CD4-positive, alpha-beta T cell treated with Interleukin-17A for 4 hours (primary cell): ENCODE data around the gene CCDC85C.
A peak's percentile ranks its signal among the peaks of the same experiment; 100 is the strongest.

Experiments used
- DNase-seq: peaks from one replicate; pipeline ENCODE4 v3.0.0-alpha.2; 2020; ENCODE audit warnings: mixed read lengths

Gene CCDC85C

DNA sequence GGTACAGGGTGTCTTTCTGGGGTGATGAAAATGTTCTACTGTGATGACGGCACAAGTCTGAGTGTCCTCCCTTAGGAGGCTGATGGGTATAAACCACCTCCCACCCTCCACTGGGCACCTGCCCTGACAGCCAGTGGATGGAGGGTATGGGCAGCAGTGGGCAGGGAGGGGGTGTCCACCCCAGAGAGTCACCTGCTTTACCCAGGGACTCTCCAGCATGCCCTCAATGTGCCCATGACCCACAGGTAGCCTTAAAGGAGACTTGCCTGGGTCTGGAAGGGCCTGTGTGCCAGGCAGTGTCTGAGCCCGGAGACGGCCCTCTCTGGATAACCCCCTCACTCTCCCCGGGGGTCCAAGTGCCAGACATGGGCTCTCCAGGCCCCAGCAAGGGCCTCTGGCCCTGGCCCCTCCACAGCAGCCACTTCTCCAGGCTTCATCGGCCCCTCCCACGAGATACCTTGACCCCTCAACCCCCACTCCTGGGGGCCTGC, 84.0 kb downstream of the CCDC85C start:
- no peak for DNase-seq

DNA sequence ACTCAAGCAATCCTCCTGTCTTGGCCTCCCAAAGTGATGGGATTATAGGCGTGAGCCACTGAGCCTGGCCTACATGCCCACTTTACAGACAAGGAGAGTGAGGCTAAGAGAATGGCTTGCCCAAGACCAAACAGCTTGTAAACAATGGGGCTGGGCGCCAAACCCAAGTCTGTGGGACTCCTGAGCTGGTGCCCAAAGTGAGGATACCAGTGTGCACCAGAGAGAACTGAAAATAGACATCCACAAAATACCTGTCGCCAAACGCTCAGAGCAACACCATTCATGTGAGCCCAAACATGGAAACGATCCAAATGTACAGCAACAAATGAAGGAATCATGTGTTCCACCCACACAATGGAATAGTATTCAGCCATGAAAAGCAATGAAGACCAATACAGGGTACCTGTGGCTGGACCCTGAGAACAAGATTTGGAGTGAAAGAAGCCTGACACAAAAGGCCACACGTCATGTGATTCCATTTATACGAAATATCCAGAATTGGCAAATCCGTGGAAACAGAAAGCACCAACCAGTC, 84.6 kb downstream of the CCDC85C start:
- no peak for DNase-seq

DNA sequence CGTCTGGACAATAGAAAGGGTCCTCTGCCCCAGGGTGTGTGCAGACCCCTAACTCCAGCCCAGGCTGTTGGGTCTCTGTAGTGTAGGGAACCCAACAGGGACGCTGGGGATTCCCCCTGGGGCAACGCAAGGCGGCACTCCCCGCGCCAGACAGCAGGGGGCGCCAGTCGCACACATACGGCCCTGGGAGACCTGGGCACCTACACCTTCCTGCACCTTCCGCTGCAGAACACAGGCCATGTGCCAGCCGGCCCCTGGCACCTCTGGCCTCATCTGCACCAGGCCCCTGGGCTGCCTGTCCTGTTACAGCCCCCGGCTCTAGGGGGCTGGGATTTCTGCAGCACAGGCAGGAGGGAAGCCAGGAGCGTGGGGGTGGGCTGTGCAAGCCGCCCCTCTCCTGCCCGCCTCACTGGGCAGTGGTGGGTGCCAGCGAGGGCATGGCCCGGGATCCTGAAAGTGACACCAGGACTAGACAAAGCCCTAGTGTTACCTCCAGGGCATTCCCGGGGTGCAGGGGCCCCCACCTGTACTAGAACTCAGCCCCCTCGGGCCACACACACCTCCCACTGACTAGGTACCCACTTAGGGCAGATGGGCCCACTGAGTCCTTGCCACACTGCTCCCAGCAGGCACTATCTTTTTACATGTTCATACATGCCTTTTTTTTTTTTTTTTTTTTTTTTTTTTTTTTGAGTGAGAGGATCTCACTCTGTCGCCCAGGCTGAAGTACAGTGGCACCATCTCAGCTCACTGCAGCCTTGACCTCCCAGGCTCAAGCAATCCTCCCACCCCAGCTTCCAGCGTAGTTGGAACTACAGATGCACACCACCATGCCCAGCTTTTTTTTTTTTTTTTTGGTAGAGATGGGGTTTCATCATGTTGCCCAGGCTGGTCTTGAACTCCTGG, 85.3 kb downstream of the CCDC85C start:
- peak; percentile 87 for DNase-seq

DNA sequence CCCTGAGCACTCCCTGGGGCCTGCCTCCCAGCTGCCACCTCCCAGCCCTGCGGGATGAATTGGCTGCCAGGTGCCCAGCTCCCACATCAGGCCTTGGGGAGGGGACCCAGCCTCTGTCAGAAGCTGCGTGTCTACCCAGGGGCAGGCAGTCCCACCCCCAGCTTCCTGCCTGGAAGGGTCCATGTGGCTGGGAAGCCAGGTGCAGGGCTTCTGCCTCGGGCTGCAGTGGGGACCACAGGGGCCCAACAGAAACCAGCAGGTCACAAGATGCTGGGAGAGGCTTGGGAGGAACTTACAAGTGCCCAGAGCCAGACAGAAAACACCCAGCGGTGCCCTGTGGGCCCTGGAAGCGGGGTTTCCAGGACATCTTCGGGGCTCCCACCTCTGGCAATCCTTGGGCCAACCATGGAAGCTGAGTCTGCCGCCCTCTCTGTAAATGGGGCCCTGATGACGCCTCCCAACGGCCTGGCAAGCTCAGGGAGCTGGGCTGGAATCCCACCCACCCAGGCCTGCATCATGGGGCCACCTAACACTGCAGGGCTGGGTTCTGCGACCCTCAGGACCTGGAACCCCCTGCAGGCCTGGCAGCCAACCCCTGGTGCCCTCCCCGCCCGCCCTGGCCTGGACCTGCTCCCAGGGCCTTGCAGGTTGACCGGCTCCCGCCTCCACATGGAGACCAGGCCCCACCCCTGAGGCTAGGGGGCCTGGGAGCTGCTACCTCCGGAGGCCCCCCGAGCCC, 86.2 kb downstream of the CCDC85C start:
- DNase-seq: no peak

DNA sequence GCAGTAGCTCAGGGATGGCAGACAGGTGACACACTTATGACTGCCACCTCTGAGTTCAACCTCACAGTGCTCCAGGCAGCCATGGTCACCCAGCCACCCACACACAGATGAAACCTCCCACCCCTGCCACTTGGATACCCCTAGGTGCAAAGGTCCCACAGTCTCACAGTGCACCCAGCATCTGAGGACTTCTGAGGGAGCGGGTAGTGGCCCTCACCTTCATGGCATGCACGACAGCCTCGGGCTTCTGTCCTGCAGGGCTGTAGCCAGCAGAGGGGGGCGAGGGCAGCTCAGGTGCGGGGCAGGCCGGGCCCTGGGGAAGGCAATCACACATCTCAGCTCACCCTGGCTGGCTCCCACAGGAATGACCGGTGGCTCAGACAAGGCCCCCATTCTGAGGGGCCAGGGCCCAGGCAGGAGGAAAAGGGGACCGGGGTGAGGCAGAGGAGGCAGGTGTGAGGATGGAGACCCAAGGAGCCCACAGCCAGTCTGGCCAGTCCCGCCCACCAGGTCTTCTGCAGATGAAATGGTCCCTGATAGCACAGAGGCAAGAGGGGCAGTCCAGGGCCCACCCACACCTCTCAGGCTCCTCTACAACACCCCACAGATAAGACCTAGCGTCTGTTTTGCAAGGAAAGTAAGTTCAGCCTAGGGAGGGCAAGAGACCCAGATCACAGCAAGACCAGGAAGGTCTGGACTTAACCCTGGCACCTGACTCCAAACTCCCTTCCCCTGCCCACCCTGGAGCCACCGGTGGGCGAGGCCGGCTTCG, 87.0 kb downstream of the CCDC85C start:
- no peak for DNase-seq

DNA sequence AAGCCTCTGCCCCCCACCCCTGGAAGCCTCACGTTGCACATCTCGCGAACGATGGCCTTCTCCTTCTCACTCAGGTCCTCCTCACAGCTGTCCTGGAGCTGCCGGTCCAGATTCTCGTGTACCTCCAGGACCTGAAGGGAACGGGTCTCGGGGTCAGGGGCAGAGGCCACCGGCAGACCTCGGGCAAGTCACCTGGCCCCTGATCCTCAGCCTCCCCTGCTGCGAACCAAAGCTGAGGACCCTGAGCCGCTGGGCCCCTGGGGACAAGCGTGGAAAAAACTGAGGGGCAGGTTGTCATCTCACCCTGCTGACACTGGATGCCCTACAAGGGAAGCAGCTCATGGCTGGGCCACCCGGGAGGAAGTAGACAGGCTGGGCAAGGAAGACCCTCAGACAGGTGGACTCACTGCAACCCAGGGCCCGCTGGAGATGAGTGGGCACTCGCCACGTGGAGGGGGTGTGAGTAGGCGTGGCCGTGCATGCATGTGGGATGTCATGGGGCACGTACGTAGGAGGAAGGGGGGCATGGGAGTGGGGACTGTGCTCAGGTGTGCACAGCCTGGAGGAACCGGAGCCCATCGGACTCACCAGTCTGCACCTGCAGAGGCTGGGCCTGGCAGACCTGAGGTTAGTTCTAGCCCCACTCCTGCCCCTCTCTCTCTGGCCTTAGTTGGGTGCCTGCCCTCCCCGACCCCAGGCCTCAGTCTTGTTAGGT, 87.7 kb downstream of the CCDC85C start:
- no peak for DNase-seq

DNA sequence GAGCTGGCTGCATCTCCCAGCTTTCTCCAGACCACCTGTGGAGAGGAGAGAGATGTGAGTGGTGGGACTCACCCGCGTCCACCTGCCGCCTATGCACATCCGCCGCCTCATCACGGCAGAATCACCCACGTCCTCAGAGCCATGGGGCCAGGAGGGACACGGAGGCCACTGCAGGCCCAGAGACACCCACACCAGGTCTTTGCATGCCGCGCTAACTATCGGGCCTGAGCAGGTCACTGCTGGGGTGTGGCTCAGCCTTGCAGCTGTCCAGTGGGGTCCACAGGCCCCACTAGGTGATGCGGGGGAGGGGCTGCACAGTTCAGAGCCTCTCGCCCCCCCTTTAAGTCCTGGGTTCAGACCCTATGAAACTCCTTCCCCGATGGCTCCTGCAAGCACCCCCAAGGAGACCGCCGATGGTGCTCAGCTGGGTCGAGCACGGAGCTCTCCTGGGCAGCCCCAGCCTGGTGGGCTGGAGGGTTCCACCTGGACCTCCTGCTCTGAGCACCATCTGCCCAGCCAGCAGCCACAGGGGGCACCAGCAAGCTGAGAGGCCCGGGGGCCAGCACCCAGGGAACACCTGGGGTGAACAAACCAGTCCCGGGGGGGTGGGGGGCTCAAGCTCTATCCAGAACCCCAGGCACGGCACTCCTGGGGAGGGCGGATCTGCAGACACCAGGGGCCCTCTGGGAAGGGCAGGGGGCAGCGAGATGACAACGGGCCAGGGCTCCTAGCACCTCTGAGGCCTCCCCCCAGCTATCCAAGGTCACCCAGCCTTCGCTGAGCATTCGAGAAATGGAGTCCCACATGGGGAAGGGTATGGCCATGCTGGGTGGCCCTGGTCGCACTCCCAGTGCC, 88.5 kb downstream of the CCDC85C start:
- DNase-seq: no peak

DNA sequence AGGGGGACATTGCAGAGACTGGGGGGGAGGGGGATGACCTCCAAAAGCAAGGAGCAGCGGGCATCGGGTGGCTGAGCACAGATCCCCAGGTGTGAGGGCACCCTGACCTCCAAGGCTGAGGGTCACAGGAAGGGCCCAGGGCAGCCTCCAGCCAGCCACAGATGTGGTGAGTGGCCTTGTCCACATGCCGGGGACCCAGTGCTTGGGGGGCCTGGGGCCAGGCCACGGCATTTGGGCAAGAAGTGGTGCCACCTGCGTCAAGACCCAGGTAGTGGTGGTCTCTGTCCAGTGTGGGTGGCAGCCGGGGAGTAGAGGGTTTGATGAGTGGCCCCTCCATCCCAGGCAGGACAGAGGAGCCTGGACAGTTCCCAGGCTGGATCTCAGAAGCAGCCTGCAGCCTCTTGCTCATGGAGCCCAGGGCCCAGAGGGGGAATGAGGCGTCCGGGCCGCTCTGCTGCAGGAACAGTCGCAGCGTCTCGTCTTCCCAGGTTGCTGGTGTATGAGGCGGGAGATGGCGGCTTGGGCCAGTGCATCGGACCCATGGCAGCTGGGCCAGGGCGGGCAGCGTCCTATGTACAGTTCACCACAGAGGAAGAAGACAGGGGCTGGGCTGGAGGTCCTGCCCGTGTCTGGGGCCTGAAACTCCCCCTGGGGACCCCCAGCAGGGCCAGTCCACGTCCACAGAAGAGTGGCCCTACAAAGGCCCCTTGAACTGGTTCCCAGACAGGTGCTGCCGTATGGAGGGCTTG, 89.3 kb downstream of the CCDC85C start:
- no peak for DNase-seq

DNA sequence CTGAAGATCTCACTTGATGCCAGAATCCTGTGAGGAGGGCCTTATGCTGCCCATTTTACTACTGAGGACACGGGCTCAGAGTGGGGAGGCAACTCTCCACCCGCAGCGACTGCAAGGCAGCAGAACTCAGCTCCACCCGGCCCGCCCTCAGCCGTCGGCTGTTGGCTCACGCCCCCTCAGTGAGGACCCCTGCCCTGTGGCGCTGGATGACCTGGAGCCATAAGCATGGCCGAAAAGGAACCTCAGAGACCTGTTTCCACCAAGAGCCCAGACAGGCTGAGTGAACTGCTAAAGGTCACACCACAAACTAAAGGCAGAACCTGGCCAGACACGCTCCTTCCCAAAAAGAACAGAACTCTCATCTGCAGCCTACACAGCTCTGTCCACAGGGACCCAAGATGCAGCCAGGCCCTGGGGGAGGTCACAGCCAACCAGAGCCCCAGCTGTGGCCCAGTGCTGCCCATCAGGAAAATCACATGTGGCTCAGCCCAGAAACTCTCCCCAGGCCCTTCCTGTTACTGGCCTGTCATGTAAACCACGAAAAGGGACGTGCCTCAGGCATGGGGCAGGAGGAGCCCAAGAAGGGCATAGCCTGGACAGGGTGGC, 90.0 kb downstream of the CCDC85C start:
- DNase-seq: no peak

DNA sequence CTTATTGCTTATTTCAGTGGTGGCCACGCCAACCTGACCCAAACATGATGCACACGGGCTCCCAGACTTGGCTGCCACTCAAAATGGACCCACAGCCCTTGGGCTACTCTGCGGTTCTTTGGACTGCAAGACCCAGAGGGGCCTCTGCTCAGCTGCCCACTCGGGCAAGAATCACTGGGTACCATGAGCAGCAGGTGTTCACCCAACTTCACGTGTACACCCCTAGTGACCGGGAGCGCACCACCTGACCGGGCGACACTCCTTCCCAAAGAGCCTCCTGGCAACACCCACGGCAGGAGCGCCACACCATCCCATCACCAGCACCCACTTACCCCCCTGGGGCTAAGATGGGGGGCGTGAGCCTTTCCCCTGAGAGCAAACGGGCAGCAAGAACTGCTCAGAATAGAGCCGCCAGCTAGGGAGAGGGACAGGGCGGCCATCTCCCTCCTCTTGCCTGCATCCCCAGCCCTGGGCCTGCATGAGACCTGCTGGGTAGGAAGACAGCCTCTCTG, 90.8 kb downstream of the CCDC85C start:
- no peak for DNase-seq

DNA sequence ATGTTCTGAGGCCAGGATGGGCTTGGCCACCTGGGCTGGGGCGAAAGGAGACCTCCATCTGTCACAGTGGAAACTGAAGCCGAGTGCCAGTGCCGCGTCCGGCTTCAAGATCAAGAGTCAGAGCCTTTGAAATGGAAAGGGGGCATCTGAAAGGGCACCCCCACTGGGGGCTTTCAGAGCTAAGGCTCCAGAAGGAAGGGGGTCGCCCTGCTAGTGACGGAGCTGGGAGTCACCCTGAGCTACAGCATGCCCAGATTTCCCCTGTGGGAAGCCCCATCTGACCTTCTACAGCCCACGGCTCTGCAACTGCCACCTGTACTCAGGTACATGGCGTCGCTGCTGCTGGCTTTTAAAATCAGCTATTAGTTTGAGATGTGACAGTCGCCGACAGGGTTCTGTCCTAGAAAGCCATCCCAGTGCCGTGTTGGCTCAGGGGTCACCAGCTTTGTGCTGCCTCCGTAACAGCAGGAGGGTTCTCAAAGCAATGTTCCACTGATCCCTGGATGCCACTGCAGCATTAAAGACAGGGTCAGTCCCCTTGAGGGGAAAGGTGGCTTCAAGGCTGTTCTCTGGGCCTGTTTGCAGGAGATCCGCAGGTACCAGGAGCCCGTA, 91.3 kb downstream of the CCDC85C start:
- no peak for DNase-seq

DNA sequence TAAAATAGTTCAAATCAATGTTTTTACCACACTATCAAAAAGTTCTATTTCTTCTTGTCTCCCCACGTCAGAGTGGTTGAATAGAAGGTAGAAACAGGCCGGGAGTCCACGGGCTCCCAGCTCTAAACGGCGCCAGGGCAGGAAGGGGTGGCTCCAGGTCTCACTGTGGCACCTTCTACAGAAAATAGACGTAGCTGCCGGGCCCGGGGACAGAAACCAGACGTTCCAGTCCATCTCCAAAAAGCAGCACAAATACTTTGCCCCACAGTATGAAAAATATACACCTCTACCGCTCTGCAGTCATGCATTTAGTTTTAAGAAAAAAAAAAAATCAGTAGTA, 91.9 kb downstream of the CCDC85C start:
- DNase-seq: no peak

DNA sequence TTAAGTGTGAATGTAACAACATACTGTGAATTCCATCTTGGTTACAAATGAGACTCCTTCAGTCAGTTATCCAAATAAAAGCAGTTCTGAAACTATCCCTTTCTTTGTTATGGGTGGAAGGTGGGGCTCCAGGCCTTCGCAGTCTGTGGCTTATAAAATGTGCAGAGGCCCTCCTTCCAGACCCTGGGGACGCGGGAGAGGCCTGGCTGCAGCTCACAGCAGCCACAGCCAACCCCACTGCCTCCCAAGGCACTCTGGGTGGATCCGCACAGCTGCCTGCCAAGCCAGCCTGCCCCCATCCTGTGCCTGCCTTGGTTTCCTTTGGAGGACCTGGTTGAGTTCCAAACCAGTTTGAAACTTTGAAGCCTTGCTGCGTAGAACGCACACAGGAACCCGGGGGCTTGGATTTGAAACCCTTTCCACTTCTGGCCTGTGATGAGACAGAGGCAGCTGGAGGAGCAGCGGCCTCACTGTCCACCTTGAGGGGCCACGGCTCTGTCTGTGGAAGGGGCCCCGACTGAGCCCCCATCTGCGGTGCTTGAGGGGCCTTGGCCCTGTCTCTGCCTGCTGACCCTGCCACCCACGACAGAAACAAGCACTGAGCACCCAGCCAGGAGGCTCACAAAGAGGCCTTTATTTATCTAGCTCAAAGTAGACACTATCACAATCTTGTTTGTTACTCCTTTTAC, 92.4 kb downstream of the CCDC85C start:
- DNase-seq: no peak

DNA sequence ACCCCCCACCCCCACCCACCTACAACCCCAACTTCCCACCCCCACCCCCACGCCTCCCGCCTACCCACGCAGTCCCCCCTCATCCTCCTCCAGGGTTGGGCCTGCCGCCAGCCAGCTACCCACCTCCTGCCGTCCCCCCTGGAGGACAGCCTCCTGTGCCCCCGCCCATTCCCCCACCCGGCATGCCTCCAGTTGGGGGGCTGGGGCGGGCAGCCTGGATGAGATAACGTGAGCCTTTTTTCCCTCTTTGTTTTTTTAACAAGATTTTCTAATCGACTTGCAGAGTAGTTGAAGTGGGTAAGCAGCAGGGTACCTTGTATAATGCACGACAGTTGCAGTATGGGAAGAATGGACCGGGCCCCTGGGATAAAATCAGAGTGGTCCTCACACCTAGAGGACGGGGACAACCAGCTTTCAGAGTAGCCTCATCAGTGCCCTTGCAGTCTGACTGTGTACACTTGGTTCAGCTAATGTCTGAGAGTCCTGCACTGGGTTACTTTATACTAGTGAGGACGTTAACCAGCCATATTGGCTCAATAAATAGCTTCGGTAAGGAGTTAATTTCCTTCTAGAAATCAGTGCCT, 93.4 kb downstream of the CCDC85C start:
- no peak for DNase-seq

DNA sequence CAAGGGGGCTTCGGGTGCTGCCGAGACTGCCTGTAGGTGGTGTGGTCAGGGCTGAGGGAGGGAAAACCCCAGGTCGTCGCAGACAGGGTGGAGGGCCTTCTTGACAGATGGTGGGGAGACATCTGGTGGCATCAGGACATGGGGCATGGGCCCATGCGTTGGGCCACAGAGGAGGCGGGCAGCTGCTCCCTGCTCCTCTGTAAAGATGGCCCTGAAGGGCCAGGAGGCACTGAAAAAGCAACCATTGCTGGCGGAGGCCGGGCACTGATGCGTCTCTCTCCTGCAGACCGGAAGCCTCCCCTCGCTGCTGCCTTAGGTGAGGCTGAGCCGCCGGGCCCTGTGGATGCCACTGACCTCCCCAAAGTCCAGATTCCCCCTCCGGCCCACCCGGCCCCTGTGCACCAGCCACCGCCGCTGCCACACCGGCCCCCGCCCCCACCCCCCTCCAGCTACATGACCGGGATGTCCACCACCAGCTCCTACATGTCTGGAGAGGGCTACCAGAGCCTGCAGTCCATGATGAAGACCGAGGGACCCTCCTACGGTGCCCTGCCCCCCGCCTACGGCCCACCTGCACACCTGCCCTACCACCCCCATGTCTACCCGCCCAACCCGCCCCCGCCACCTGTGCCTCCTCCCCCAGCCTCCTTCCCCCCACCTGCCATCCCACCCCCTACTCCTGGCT, 94.0 kb downstream of the CCDC85C start:
- no peak for DNase-seq

DNA sequence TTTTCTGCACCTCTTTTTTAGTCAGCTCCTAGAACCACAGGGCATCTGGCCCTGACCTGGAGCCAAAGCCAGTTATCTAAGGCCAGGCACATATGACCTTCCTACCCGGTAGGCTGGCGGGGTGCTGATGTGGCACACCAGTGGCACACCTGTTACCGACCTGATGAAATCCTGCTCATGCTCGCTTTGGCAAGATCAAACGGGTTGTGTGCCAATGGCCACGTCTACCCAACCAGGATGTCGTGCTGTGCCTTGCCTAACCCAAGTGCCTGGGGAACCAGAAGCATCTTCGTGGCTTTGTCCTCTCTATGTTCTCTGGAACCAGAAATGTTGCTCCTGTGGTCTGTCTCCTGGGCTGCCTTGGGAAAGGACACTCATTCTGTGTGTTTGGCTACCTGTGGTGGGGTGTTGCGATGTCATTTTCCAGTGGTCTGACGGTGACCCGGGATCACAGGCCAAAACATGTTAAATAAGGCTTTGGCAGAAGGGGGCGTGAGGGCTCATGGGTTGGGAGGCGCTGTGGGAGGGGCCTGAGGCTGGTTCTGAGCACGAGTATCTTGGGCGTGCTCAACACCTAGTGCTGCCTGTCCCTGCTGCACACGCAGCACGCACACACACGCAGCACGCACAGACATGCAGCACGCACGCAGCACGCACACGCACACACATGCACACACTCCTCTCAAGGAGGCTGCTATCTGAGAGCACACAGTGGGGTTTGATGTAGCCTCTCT, 94.9 kb downstream of the CCDC85C start:
- no peak for DNase-seq
